ENCODE measurements around the gene FBN1.

Gene FBN1

GRCh38 chr15:48643776-48644466 lies 1.6 kb downstream of the FBN1 start:
- Histone ChIP-seq H3K27me3 (ENCODE audit: control insufficient read depth, insufficient read depth, low read length) (no peaks in the 10 kb centered on the region), H3K9ac (no peak overlapping the region)
- TF ChIP-seq, protein P1, sequence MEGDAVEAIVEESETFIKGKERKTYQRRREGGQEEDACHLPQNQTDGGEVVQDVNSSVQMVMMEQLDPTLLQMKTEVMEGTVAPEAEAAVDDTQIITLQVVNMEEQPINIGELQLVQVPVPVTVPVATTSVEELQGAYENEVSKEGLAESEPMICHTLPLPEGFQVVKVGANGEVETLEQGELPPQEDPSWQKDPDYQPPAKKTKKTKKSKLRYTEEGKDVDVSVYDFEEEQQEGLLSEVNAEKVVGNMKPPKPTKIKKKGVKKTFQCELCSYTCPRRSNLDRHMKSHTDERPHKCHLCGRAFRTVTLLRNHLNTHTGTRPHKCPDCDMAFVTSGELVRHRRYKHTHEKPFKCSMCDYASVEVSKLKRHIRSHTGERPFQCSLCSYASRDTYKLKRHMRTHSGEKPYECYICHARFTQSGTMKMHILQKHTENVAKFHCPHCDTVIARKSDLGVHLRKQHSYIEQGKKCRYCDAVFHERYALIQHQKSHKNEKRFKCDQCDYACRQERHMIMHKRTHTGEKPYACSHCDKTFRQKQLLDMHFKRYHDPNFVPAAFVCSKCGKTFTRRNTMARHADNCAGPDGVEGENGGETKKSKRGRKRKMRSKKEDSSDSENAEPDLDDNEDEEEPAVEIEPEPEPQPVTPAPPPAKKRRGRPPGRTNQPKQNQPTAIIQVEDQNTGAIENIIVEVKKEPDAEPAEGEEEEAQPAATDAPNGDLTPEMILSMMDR (IDR thresholded peaks at IDR 0.05): no peak

GRCh38 chr15:48643206-48643605 lies 2.3 kb downstream of the FBN1 start:
- Histone ChIP-seq H3K4me2 (ENCODE audit: low read length) (no peak overlapping the region), H3K4me3 (ENCODE audit: low read depth, low read length) (peak overlapping the region; percentile 34), H3K27ac (no peak overlapping the region), H3K9me3 (ENCODE audit: control insufficient read depth, low read length) (no peaks in the 10 kb centered on the region), H3K9ac (no peak overlapping the region), H3K4me1 (no peaks in the 10 kb centered on the region), H2AFZ (no peak overlapping the region), H3K27me3 (ENCODE audit: control insufficient read depth, insufficient read depth, low read length) (no peaks in the 10 kb centered on the region), H3K79me2 (no peaks in the 10 kb centered on the region), H3K36me3 (ENCODE audit: control insufficient read depth, insufficient read depth, low read length) (no peaks in the 10 kb centered on the region)
- TF ChIP-seq, protein P1 (IDR thresholded peaks at IDR 0.05): no peak

More at GRCh38 chr15:48643776-48644466, 1.6 kb downstream of the FBN1 start:
- Histone ChIP-seq H3K4me3 (ENCODE audit: low read depth, low read length) (peak overlapping the region; percentile 34), H2AFZ (peak overlapping the region; percentile 46), H3K27ac (peak overlapping the region; percentile 19), H3K4me2 (ENCODE audit: low read length) (no peak overlapping the region), H3K79me2 (no peaks in the 10 kb centered on the region), H3K4me1 (no peaks in the 10 kb centered on the region), H3K9me3 (ENCODE audit: control insufficient read depth, low read length) (no peaks in the 10 kb centered on the region), H3K36me3 (ENCODE audit: control insufficient read depth, insufficient read depth, low read length) (no peaks in the 10 kb centered on the region)

- TF ChIP-seq, protein P1 (IDR thresholded peaks at IDR 0.05): no peak
- H3K27ac ChIP-seq: no peak overlapping the region
- H3K9ac ChIP-seq: no peak overlapping the region
- no peaks in the 10 kb centered on the region for H3K79me2 ChIP-seq
- no peak overlapping the region for H3K4me2 ChIP-seq (ENCODE audit: low read length)
- H3K4me3 ChIP-seq (ENCODE audit: low read depth, low read length): no peak overlapping the region
- no peaks in the 10 kb centered on the region for H3K27me3 ChIP-seq (ENCODE audit: control insufficient read depth, insufficient read depth, low read length)
- no peak overlapping the region for H2AFZ ChIP-seq
- H3K9me3 ChIP-seq (ENCODE audit: control insufficient read depth, low read length): no peaks in the 10 kb centered on the region
- H3K4me1 ChIP-seq: no peaks in the 10 kb centered on the region
- no peaks in the 10 kb centered on the region for H3K36me3 ChIP-seq (ENCODE audit: control insufficient read depth, insufficient read depth, low read length)
These were observed 2.7 kb downstream of the FBN1 start for GRCh38 chr15:48642795-48643194.

DNA sequence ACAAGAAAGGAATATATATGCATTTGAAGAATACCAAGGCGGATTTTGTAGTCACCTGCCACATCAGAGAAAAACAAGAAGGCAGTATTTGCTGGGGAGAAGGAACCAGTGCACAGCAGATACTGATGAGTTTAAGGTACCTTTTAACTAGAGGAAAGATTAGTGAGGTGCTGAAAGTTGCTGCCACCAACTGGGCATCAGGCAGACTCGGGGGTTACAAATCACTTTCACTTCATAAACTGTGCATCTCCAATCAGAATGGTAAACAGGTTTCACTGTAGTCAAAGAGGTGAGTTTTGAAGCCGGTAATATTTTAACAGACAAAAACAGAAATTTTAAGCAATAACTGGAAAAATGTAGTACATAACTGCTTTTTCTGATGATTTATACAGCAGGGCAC lies 4.1 kb downstream of the FBN1 start:
- Histone ChIP-seq H3K79me2 (no peaks in the 10 kb centered on the region), H3K36me3 (ENCODE audit: control insufficient read depth, insufficient read depth, low read length) (no peaks in the 10 kb centered on the region), H3K4me1 (no peaks in the 10 kb centered on the region), H3K27ac (no peak overlapping the region), H3K9me3 (ENCODE audit: control insufficient read depth, low read length) (no peaks in the 10 kb centered on the region), H3K4me2 (ENCODE audit: low read length) (no peak overlapping the region), H2AFZ (no peak overlapping the region), H3K27me3 (ENCODE audit: control insufficient read depth, insufficient read depth, low read length) (no peaks in the 10 kb centered on the region), H3K9ac (no peak overlapping the region), H3K4me3 (ENCODE audit: low read depth, low read length) (no peak overlapping the region)
- TF ChIP-seq, protein P1 (IDR thresholded peaks at IDR 0.05): no peak

- TF ChIP-seq, protein P1 (IDR thresholded peaks at IDR 0.05): no peak
- H3K79me2 ChIP-seq: no peaks in the 10 kb centered on the region
These were observed 6.5 kb downstream of the FBN1 start for GRCh38 chr15:48638963-48639362.

More at GRCh38 chr15:48638963-48639362, 6.5 kb downstream of the FBN1 start:
- Histone ChIP-seq H2AFZ (no peak overlapping the region), H3K4me2 (ENCODE audit: low read length) (no peak overlapping the region), H3K4me3 (ENCODE audit: low read depth, low read length) (no peak overlapping the region), H3K36me3 (ENCODE audit: control insufficient read depth, insufficient read depth, low read length) (no peaks in the 10 kb centered on the region), H3K27ac (no peak overlapping the region), H3K4me1 (no peaks in the 10 kb centered on the region), H3K9me3 (ENCODE audit: control insufficient read depth, low read length) (no peaks in the 10 kb centered on the region), H3K27me3 (ENCODE audit: control insufficient read depth, insufficient read depth, low read length) (no peaks in the 10 kb centered on the region), H3K9ac (no peak overlapping the region)

Measured in parathyroid adenoma (tissue), 2 donors.